DOHH2 (cell line): ENCODE data around the gene TEF.

Source experiments
- H3F3A ChIP-seq: fragments of 200-600 bp; sonication (generic), shearing (Covaris generic); 2 replicates; pipeline ENCODE4 v1.6.0; 2016; ENCODE audit warnings: antibody characterized with exemption, mild to moderate bottlenecking; ENCODE audit not compliant: control insufficient read depth, insufficient read depth
- H3K27ac ChIP-seq: fragments of 200-600 bp; sonication (generic); 2 replicates; pipeline ENCODE4 v1.5.1; 2014; ENCODE audit warnings: low read depth, mild to moderate bottlenecking, low read length, moderate library complexity
- H3K27me3 ChIP-seq: fragments of 200-600 bp; sonication (generic); 2 replicates; pipeline ENCODE4 v1.6.1; 2014; ENCODE audit warnings: mild to moderate bottlenecking, low read length, mixed read lengths; ENCODE audit not compliant: control insufficient read depth
- H3K36me3 ChIP-seq: fragments of 200-600 bp; sonication (generic); 2 replicates; pipeline ENCODE4 v1.6.1; 2014; ENCODE audit warnings: mild to moderate bottlenecking, low read length, moderate library complexity, mixed read lengths; ENCODE audit not compliant: control insufficient read depth
- H3K4me1 ChIP-seq: fragments of 200-600 bp; sonication (generic); 2 replicates; pipeline ENCODE4 v1.6.1; 2014; ENCODE audit warnings: mild to moderate bottlenecking, low read length, mixed read lengths; ENCODE audit not compliant: control insufficient read depth
- H3K4me2 ChIP-seq: fragments of 200-600 bp; sonication (generic); 2 replicates; pipeline ENCODE4 v1.6.0; 2014; ENCODE audit warnings: mild to moderate bottlenecking, low read length, moderate library complexity
- H3K4me3 ChIP-seq: fragments of 200-600 bp; sonication (generic); 2 replicates; pipeline ENCODE4 v1.5.1; 2014; ENCODE audit warnings: mild to moderate bottlenecking, low read length, mixed read lengths
- H3K79me2 ChIP-seq: fragments of 200-600 bp; sonication (generic); 2 replicates; pipeline ENCODE4 v1.6.1; 2014; ENCODE audit warnings: mild to moderate bottlenecking, low read length, mixed read lengths; ENCODE audit not compliant: control insufficient read depth
- H3K9me2 ChIP-seq: fragments of 200-600 bp; sonication (generic); replicated peaks from 2 replicates; pipeline ENCODE4 v1.6.1; 2014; ENCODE audit warnings: mild to moderate bottlenecking, low read length, mixed read lengths; ENCODE audit not compliant: control insufficient read depth
- H3K9me3 ChIP-seq: fragments of 200-600 bp; sonication (generic); 2 replicates; pipeline ENCODE4 v1.6.1; 2014; ENCODE audit warnings: antibody characterized with exemption, low read length, mixed read lengths; ENCODE audit not compliant: control insufficient read depth, insufficient read depth
- H4K20me1 ChIP-seq: fragments of 200-600 bp; sonication (generic); 2 replicates; pipeline ENCODE4 v1.6.0; 2014; ENCODE audit warnings: low read depth, mild to moderate bottlenecking, antibody characterized with exemption, low read length, moderate library complexity; ENCODE audit not compliant: control insufficient read depth, insufficient read depth
- EZH2phosphoT487 ChIP-seq: fragments of 200-600 bp; sonication (generic); IDR thresholded peaks from 2 replicates; pipeline ENCODE4 v1.6.1; 2017; ENCODE audit warnings: borderline replicate concordance, mild to moderate bottlenecking, antibody characterized with exemption, low read length, moderate library complexity, mixed read lengths
- TF ChIP-seq, protein P1 (sequence below): fragments of 200-600 bp; sonication (generic); IDR thresholded peaks from one replicate; pipeline ENCODE4 v1.5.1; 2014; ENCODE audit warnings: antibody characterized with exemption, mild to moderate bottlenecking, low read depth, low read length; ENCODE audit not compliant: poor library complexity, severe bottlenecking

TEF gene

GRCh38 chr22:41362615-41363014 lies 19.1 kb upstream of the TEF start:
- H3K79me2 ChIP-seq: no peaks in the 10 kb centered on the region
- no peaks in the 10 kb centered on the region for H3F3A ChIP-seq
- peaks cover 20% of the 10 kb centered on the region for H3K27me3 ChIP-seq
- no peaks in the 10 kb centered on the region for H3K9me2 ChIP-seq
- TF ChIP-seq, protein P1, sequence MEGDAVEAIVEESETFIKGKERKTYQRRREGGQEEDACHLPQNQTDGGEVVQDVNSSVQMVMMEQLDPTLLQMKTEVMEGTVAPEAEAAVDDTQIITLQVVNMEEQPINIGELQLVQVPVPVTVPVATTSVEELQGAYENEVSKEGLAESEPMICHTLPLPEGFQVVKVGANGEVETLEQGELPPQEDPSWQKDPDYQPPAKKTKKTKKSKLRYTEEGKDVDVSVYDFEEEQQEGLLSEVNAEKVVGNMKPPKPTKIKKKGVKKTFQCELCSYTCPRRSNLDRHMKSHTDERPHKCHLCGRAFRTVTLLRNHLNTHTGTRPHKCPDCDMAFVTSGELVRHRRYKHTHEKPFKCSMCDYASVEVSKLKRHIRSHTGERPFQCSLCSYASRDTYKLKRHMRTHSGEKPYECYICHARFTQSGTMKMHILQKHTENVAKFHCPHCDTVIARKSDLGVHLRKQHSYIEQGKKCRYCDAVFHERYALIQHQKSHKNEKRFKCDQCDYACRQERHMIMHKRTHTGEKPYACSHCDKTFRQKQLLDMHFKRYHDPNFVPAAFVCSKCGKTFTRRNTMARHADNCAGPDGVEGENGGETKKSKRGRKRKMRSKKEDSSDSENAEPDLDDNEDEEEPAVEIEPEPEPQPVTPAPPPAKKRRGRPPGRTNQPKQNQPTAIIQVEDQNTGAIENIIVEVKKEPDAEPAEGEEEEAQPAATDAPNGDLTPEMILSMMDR: no peak
- TF ChIP-seq EZH2phosphoT487: no peak
- H3K4me1 ChIP-seq: peaks cover 8% of the 10 kb centered on the region
- no peak overlapping the region for H3K27ac ChIP-seq
- H3K36me3 ChIP-seq: no peaks in the 10 kb centered on the region
- H3K4me2 ChIP-seq: no peak overlapping the region
- H4K20me1 ChIP-seq: no peaks in the 10 kb centered on the region
- no peaks in the 10 kb centered on the region for H3K9me3 ChIP-seq
- H3K4me3 ChIP-seq: no peak overlapping the region

GRCh38 chr22:41364233-41364632 lies 17.5 kb upstream of the TEF start:
- Histone ChIP-seq H3K9me3 (no peaks in the 10 kb centered on the region), H3K4me1 (peaks cover 8% of the 10 kb centered on the region), H3K36me3 (no peaks in the 10 kb centered on the region), H3K4me3 (no peak overlapping the region), H3K79me2 (no peaks in the 10 kb centered on the region), H3F3A (no peaks in the 10 kb centered on the region), H3K27ac (no peak overlapping the region), H3K4me2 (no peak overlapping the region), H4K20me1 (no peaks in the 10 kb centered on the region), H3K27me3 (peaks cover 27% of the 10 kb centered on the region), H3K9me2 (no peaks in the 10 kb centered on the region)
- TF ChIP-seq, protein P1: no peak

DNA sequence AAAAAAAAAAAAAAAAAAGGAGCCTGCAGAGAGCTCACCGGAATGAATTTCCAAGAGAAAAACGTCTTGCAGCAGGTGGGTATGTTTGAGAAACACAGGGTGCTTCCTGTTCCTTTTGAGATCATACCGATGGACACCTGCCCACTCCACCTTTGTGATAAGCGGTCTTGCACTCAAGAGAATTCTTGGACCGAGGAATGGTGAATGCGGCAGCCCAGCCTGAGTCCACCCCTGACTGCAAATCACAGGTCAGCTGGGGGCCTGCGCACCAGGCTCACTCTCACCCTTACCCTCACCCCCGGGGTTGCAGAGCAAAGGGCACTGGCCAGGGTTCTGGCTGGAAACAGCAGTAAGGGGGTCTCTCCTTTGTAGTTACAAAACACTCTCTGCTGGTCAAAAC lies 16.8 kb upstream of the TEF start:
- Histone ChIP-seq H3K4me1 (peaks cover 8% of the 10 kb centered on the region), H3F3A (no peaks in the 10 kb centered on the region), H3K9me2 (no peaks in the 10 kb centered on the region), H4K20me1 (no peaks in the 10 kb centered on the region), H3K27me3 (peaks cover 27% of the 10 kb centered on the region), H3K36me3 (no peaks in the 10 kb centered on the region), H3K4me2 (no peak overlapping the region), H3K9me3 (no peaks in the 10 kb centered on the region), H3K27ac (no peak overlapping the region), H3K79me2 (no peaks in the 10 kb centered on the region), H3K4me3 (no peak overlapping the region)
- TF ChIP-seq, protein P1: no peak
- no peak for TF ChIP-seq EZH2phosphoT487

- no peak overlapping the region for H3K27ac ChIP-seq
- no peak overlapping the region for H3K4me3 ChIP-seq
- TF ChIP-seq, protein P1: no peak
- TF ChIP-seq EZH2phosphoT487: no peak
- H3K79me2 ChIP-seq: no peaks in the 10 kb centered on the region
- H3K4me1 ChIP-seq: peaks cover 8% of the 10 kb centered on the region
- H3K36me3 ChIP-seq: no peaks in the 10 kb centered on the region
- no peaks in the 10 kb centered on the region for H4K20me1 ChIP-seq
- H3K9me3 ChIP-seq: no peaks in the 10 kb centered on the region
- no peak overlapping the region for H3K4me2 ChIP-seq
- no peaks in the 10 kb centered on the region for H3K9me2 ChIP-seq
- peaks cover 27% of the 10 kb centered on the region for H3K27me3 ChIP-seq
- H3F3A ChIP-seq: no peaks in the 10 kb centered on the region
Observed at GRCh38 chr22:41365425-41365824, 16.3 kb upstream of the TEF start.
